ENCODE measurements around the gene UST.

UST gene

DNA sequence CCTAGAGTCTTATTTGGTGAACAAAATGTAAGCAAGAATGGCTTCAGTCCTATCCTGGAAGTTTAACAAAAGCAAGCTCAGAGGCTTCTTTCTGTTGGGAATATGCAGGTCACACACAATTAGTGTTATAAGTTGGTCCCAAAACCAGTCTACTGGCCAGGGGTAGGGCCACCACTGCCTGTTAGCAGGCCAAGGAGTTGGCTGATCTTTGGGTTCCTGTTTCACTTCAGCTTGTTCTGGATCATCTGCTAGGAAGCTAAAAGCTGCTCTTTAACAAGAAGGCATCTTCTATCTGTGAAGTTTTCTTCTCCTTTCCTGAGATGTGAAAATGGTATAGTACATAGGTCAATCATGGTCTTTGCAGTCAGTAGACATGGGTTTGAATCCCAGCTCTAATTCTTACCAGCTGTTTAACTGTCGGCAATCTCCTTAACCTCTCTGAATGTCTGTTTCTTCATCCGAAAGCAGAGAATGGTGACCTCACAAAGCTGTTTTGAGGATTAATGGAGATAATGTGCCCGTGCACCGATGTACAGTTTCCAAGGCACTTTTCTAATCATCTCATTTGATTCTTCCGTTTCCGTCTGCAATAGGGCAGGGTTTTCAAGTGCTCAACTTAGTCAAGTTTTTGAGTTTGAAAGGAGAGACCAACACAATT is 299.5 kb downstream of the UST start:
- ChIA-PET CTCF (interaction anchor here (0.9 to 5.7 kb wide), 17 partner anchors 9 to 428 kb away, joined by 3 to 59 read pairs (median 5); partner anchors contain the start of gene TAB2), POLR2A (interaction anchor here (0.7 kb wide), 1 partner anchor 13 kb away, joined by 3 read pairs; no protein-coding TSS in a partner anchor)
- TF ChIP-seq, protein P1, sequence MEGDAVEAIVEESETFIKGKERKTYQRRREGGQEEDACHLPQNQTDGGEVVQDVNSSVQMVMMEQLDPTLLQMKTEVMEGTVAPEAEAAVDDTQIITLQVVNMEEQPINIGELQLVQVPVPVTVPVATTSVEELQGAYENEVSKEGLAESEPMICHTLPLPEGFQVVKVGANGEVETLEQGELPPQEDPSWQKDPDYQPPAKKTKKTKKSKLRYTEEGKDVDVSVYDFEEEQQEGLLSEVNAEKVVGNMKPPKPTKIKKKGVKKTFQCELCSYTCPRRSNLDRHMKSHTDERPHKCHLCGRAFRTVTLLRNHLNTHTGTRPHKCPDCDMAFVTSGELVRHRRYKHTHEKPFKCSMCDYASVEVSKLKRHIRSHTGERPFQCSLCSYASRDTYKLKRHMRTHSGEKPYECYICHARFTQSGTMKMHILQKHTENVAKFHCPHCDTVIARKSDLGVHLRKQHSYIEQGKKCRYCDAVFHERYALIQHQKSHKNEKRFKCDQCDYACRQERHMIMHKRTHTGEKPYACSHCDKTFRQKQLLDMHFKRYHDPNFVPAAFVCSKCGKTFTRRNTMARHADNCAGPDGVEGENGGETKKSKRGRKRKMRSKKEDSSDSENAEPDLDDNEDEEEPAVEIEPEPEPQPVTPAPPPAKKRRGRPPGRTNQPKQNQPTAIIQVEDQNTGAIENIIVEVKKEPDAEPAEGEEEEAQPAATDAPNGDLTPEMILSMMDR (IDR thresholded peaks at IDR 0.05; ENCODE audit: control extremely low read depth, extremely low read depth, low read depth, missing control alignments) = no peak
- no peak for DNase-seq (ENCODE audit: extremely low spot score)

DNA sequence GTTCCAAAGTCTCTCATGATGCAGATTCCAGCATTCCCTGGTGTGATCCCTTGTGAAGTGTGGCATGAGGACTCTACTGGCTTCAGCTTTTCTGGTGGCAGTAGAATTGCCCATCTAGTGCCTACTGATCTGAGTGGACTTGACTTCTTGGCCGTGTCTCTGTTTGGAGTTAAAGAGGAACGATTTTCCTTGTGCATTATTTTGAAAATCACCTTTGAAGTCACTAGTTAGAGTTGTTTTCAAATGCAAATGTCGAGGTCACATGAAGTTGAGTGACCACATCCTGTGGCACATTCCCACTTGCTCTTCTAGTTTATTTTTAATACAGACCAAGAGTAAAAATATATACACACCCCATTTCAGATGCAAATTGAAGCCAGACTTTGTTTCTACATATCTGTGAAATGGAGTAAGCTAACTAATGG is 300.0 kb downstream of the UST start:
- ChIA-PET POLR2A (interaction anchor here (0.7 kb wide), 1 partner anchor 13 kb away, joined by 3 read pairs; no protein-coding TSS in a partner anchor), CTCF (interaction anchor here (1.1 to 5.7 kb wide), 13 partner anchors 8 to 386 kb away, joined by 3 to 59 read pairs (median 6); partner anchors contain the start of gene TAB2)
- TF ChIP-seq, protein P1 (IDR thresholded peaks at IDR 0.05; ENCODE audit: control extremely low read depth, extremely low read depth, low read depth, missing control alignments) = no peak
- DNase-seq (ENCODE audit: extremely low spot score) = no peak

DNA sequence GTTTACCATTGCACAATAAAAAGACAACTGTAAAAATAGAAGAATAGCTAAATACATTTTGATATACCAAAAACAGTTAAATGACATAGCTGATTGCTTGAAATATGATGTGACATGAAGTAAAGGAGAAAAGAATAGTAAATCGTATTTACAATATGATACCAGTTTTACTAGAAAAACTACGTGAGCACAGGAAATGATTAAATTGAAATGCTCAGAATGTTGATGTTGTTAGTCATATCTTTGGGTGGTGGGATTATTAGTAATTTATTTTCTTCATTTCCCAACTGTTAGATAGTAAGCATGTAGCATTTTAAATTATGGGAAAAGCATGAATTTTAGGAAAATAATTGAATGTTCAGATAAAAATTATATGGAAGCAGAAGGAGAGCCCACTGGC is 302.4 kb downstream of the UST start:
- POLR2A ChIA-PET = no interaction called here
- DNase-seq (ENCODE audit: extremely low spot score) = no peak
- TF ChIP-seq, protein P1 (IDR thresholded peaks at IDR 0.05; ENCODE audit: control extremely low read depth, extremely low read depth, low read depth, missing control alignments) = no peak
- CTCF ChIA-PET = interaction anchor here (0.9 to 1.5 kb wide), 4 partner anchors 17 to 28 kb away, joined by 3 to 7 read pairs (median 3); no protein-coding TSS in a partner anchor

DNA sequence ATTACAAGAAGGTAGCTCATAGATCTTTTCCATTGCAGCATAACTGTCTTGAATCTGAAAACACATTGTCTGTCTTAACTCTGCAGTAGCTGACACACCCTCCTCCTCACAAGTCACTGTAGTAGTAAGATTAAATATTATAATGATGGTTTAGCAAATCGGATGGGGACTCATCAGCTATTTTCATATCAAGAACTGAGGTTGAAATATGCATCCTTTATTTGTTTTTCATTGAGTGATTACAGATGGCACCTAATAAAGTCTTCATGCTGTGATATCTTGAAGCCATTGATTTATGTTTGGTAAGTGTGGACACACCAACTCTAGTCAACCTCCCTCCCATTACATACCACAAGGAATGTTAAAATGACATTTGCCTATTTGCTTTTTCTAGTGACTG is 303.3 kb downstream of the UST start:
- TF ChIP-seq, protein P1 (IDR thresholded peaks at IDR 0.05; ENCODE audit: control extremely low read depth, extremely low read depth, low read depth, missing control alignments) = no peak
- CTCF ChIA-PET = interaction anchor here (1.1 to 1.6 kb wide), 6 partner anchors 13 to 60 kb away, joined by 3 to 7 read pairs (median 3); no protein-coding TSS in a partner anchor
- POLR2A ChIA-PET = no interaction called here
- no peak for DNase-seq (ENCODE audit: extremely low spot score)

DNA sequence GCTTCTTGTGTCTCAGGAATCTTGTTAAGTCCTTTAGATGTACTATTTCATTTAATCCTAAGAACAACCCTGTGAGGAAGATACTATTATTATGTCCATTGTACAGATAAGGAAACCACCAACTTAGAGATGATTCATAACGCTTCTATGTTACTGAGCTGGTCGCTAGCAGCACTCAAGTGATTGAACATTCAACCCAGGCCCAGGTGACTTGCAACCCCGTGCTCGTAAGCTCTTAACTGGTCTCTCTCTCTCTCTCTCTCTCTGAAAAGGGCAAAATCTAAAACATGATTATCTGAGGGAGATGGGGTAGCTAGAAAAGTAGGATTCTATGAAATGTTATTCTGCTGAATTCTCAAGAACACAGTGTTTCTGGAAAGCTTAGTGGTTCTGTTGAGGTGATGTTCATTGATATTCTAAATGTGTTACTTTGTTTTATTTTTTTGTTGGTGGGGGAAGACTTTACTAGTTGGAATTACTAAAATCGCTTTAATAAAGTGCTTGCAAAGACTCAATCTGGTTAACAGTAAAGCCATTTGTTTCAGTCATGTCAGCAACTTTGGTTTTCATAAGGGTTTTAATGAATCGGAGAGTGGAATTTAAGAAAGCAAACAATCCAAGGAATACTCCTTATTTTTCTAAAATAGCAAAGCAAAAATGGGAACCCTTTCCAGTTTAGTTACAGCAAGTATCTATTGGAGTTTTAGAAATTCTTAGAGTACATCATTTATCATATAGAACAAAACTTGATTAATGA is 305.7 kb downstream of the UST start:
- DNase-seq (ENCODE audit: extremely low spot score) = no peak
- TF ChIP-seq, protein P1 (IDR thresholded peaks at IDR 0.05; ENCODE audit: control extremely low read depth, extremely low read depth, low read depth, missing control alignments) = no peak
- CTCF ChIA-PET = interaction anchor here (0.7 to 1.6 kb wide), 7 partner anchors 11 to 379 kb away, joined by 3 to 7 read pairs (median 4); no protein-coding TSS in a partner anchor
- POLR2A ChIA-PET = interaction anchor here (0.6 kb wide), 2 partner anchors 18 to 383 kb away, joined by 4 to 6 read pairs; no protein-coding TSS in a partner anchor

DNA sequence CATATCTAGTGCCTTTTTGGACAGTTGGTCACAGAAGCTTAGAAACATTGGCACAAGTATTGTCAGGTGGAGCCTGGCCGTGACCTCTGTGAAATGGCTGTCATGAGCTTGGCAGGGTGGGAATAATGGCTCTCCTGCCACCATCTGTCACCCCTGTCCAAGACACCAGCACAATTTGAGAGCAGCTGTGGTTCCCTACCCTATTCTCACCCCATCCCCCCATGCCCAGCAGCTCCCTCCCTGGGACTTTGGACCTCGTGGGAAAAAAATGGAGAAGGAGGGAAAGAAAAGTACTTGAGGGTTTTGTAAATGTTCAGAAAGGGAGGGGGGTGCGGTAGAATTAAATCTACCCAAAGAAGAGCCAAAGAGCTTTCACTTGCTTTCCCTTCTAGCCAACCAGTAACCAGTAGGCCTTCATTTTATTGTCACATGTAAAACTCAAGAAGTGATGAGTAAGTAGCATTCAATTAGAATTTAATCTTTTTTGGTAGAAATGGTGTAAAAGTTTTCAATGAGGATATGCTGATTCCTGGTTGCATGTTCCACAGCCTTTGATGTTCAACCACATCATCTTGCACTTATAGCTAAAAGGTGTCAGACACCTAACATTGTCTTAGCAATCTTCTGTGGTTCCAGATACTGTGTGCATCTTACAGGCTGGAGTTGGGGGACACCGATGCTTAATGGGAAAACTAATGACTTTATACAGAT is 307.2 kb downstream of the UST start:
- ChIA-PET CTCF (interaction anchor here (0.9 to 3.4 kb wide), 10 partner anchors 9 to 463 kb away, joined by 3 to 26 read pairs (median 6); no protein-coding TSS in a partner anchor), POLR2A (interaction anchor here (0.7 to 1.4 kb wide), 2 partner anchors 12 to 20 kb away, joined by 4 read pairs; no protein-coding TSS in a partner anchor)
- DNase-seq (ENCODE audit: extremely low spot score) = no peak
- TF ChIP-seq, protein P1 (IDR thresholded peaks at IDR 0.05; ENCODE audit: control extremely low read depth, extremely low read depth, low read depth, missing control alignments) = no peak

Data from GM10248 (cell line).